ENCODE data around the gene ITGA7.

DNA sequence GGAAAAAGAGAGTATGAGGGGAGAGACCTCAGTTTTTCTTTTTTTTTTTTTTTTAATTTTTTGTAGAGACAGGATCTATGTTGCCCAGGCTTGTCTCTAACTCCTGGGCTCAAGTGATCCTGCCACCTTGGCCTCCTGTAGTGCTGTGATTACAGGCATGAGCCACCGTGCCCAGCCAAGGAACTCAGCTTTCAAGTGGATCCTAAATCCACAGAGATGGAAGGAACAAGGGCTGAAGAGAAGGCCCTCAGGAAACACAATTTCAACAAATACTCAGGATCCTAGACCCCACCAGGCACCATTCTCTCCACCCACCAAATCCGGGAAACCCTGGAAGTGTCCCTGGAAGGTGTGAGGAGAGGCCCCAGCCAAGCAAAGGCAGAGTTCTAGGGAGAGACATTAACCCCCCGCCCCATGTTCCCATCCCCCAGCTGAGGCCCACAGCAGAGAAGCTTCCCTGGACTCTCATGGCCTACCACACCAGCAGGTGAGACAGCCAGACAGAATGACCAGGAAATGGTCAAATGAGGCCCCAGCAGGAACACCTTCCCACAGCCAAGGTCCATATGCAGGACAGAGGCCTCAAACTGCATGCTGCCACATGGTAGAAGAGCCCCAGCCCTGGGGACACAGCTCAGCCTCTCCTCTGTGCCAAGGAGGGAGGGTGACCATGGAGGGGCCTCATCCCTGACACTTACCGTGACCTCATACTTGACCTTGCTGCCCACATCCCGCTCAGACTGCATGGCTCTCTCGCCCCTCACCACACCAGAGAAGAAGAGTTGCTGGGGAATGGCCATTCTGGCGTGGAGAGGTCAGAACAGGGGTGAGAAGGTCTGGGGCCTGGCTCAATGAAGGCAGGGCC is 14.1 kb downstream of the ITGA7 start:
- TF ChIP-seq CTCF (IDR thresholded peaks at IDR 0.05; ENCODE audit: low read depth, low read length, poor library complexity, severe bottlenecking) (no peak), EZH2phosphoT487 (IDR thresholded peaks at IDR 0.05; ENCODE audit: borderline replicate concordance, low read length) (no peak)
